Neural progenitor cell (in vitro differentiated cells): ENCODE results near the gene SARM1. TPM values are rescaled to one million over a fixed set of nuclear protein-coding genes. Genes with fewer than 3 reads are reported as not detected.

Experiments used
- DNase-seq: peaks from one replicate; pipeline ENCODE4 v3.0.0-alpha.2; 2016; ENCODE audit warnings: low spot score
- H2AFZ ChIP-seq: fragments of 200-600 bp; sonication (generic); replicated peaks from 2 replicates; pipeline ENCODE4 v1.6.1; 2016; ENCODE audit warnings: antibody characterized with exemption
- H3F3A ChIP-seq: fragments of 200-600 bp; sonication (generic); 2 replicates; pipeline ENCODE4 v1.6.1; 2016; ENCODE audit warnings: antibody characterized with exemption, low read depth
- H3K27ac ChIP-seq: fragments of 200-600 bp; sonication (generic); 2 replicates; pipeline ENCODE4 v1.5.1; 2016; ENCODE audit warnings: mild to moderate bottlenecking
- H3K27me3 ChIP-seq: fragments of 200-600 bp; sonication (generic); 2 replicates; pipeline ENCODE4 v1.6.1; 2016; ENCODE audit warnings: mild to moderate bottlenecking, moderate library complexity
- H3K36me3 ChIP-seq: fragments of 200-600 bp; sonication (generic); 2 replicates; pipeline ENCODE4 v1.5.1; 2016
- H3K4me1 ChIP-seq: fragments of 200-600 bp; sonication (generic); 2 replicates; pipeline ENCODE4 v1.6.1; 2016; ENCODE audit warnings: mixed run types
- H3K4me2 ChIP-seq: fragments of 200-600 bp; sonication (generic); 2 replicates; pipeline ENCODE4 v1.6.1; 2016
- H3K4me3 ChIP-seq: fragments of 200-600 bp; sonication (generic); 2 replicates; pipeline ENCODE4 v1.5.1; 2016
- H3K79me2 ChIP-seq: fragments of 200-600 bp; sonication (generic); 2 replicates; pipeline ENCODE4 v1.6.1; 2016; ENCODE audit warnings: low read depth
- H3K9ac ChIP-seq: fragments of 200-600 bp; sonication (generic); 2 replicates; pipeline ENCODE4 v1.6.1; 2016
- H3K9me3 ChIP-seq: fragments of 200-600 bp; sonication (generic); 2 replicates; pipeline ENCODE4 v1.5.1; 2016; ENCODE audit warnings: low read depth
- H4K20me1 ChIP-seq: fragments of 200-600 bp; sonication (generic); 2 replicates; pipeline ENCODE4 v1.6.1; 2016; ENCODE audit warnings: low read depth
- H3K27ac Mint-ChIP-seq: 3 replicates; pipeline ENCODE4 v1.8.0; 2021; ENCODE audit warnings: mixed read lengths
- H3K27me3 Mint-ChIP-seq: 2 replicates; pipeline ENCODE4 v1.8.0; 2022; ENCODE audit warnings: low read depth, mild to moderate bottlenecking, inconsistent platforms, moderate library complexity, mixed read lengths; ENCODE audit not compliant: insufficient read depth
- H3K36me3 Mint-ChIP-seq: 3 replicates; pipeline ENCODE4 v1.8.0; 2021; ENCODE audit warnings: mixed read lengths
- H3K4me1 Mint-ChIP-seq: 3 replicates; pipeline ENCODE4 v1.8.0; 2021; ENCODE audit warnings: mixed read lengths
- H3K4me3 Mint-ChIP-seq: 3 replicates; pipeline ENCODE4 v1.8.0; 2021; ENCODE audit warnings: mild to moderate bottlenecking, moderate library complexity, mixed read lengths
- H3K9me3 Mint-ChIP-seq: 3 replicates; pipeline ENCODE4 v1.8.0; 2020; ENCODE audit warnings: mixed read lengths
- CTCF ChIP-seq: fragments of 200-600 bp; sonication (generic); IDR thresholded peaks from 2 replicates; pipeline ENCODE4 v1.5.1; 2017; ENCODE audit warnings: antibody characterized with exemption, mild to moderate bottlenecking
- EZH2 ChIP-seq: fragments of 200-600 bp; sonication (generic); IDR thresholded peaks from 2 replicates; pipeline ENCODE4 v1.6.1; 2017; ENCODE audit warnings: antibody characterized with exemption, mild to moderate bottlenecking, moderate library complexity
- EZH2phosphoT487 ChIP-seq: fragments of 200-600 bp; sonication (generic); IDR thresholded peaks from 2 replicates; pipeline ENCODE4 v1.6.1; 2017; ENCODE audit warnings: antibody characterized with exemption
- total RNA-seq: library from RNA; depleted of rRNA; stranded (reverse); fragments of >200 nt; gene quantifications from 2 replicates; pipeline ENCODE4 v1.2.3, GENCODE V29; 2015; ENCODE audit warnings: low replicate concordance

SARM1 gene
- total RNA-seq, 1 donor from 2014 or later = 3.1 TPM

DNA sequence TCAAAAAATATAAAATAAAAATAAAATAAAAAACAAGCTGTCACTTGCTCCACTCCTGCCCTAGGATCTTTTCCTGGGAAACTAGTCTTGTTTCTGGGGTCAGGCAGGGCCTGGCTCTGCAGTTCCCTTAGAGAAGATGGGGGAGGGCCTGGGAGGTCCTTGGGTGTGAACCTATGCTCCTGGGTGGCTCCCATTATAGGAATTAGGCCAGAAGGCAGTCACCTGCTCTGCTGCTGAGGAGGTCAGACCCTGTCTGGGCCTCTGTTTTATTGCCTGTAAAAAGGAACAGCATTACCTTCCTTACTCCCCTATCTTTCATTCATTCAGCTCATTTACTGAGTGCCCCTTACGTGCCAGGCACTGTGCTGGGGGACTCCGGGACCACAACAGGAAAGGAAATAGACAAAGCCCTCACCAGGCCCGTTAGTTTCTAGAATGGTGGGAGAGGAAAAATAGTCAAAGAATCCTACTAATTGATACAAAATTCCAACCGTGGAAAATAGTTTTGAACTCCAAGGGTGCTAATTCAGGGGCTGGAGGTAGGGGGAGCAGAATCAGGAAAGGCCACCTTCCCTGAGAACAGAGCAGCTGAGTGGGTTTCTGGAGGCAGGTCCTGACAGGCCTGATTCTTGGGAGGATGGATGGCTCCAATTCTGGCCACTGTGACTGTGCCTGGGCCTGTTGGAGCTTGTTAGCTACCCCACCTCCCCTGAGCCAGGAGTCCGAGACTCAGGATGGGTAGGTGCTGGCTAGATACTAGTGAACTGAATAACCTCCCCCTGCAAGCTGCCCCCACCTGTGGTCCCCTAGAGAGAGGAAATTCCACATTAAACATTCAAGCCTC is 35.9 kb downstream of the SARM1 start:
- TF ChIP-seq EZH2 (no peak), EZH2phosphoT487 (no peak), CTCF (peak; percentile 16)
- H3K36me3 ChIP-seq = no peaks in the 10 kb centered on the region
- Mint-ChIP-seq H3K27me3 (peaks cover 15% of the 10 kb centered on the region), H3K4me1 (peaks cover 20% of the 10 kb centered on the region), H3K36me3 (no peaks in the 10 kb centered on the region), H3K27ac (no peak overlapping the region), H3K4me3 (peak overlapping the region; percentile 65), H3K9me3 (no peaks in the 10 kb centered on the region)
- no peaks in the 10 kb centered on the region for H3K9me3 ChIP-seq
- peak; percentile 27 for DNase-seq
- H2AFZ ChIP-seq = peak overlapping the region; percentile 77
- H4K20me1 ChIP-seq = no peaks in the 10 kb centered on the region
- no peak overlapping the region for H3K9ac ChIP-seq
- H3F3A ChIP-seq = peaks cover 27% of the 10 kb centered on the region
- no peak overlapping the region for H3K4me3 ChIP-seq
- H3K27me3 ChIP-seq = peaks cover 51% of the 10 kb centered on the region
- peak overlapping the region; percentile 24 for H3K4me2 ChIP-seq
- no peaks in the 10 kb centered on the region for H3K79me2 ChIP-seq
- H3K4me1 ChIP-seq = peaks cover 21% of the 10 kb centered on the region
- H3K27ac ChIP-seq = no peak overlapping the region

GRCh38 chr17:28407974-28408306 is 36.4 kb downstream of the SARM1 start:
- peaks cover 45% of the 10 kb centered on the region for H3K27me3 ChIP-seq
- H3F3A ChIP-seq = peaks cover 27% of the 10 kb centered on the region
- no peaks in the 10 kb centered on the region for H3K79me2 ChIP-seq
- H3K4me3 ChIP-seq = no peak overlapping the region
- Mint-ChIP-seq H3K27me3 (peaks cover 17% of the 10 kb centered on the region), H3K4me3 (no peak overlapping the region), H3K27ac (no peak overlapping the region), H3K4me1 (peaks cover 20% of the 10 kb centered on the region), H3K36me3 (no peaks in the 10 kb centered on the region), H3K9me3 (no peaks in the 10 kb centered on the region)
- peak overlapping the region; percentile 24 for H3K4me2 ChIP-seq
- H3K36me3 ChIP-seq = no peaks in the 10 kb centered on the region
- H4K20me1 ChIP-seq = no peaks in the 10 kb centered on the region
- no peak overlapping the region for H3K9ac ChIP-seq
- H2AFZ ChIP-seq = peak overlapping the region; percentile 77
- no peak overlapping the region for H3K27ac ChIP-seq
- DNase-seq = peak; percentile 30
- peaks cover 21% of the 10 kb centered on the region for H3K4me1 ChIP-seq
- TF ChIP-seq EZH2phosphoT487 = no peak
- TF ChIP-seq CTCF = no peak
- TF ChIP-seq EZH2 = no peak
- no peaks in the 10 kb centered on the region for H3K9me3 ChIP-seq

DNA sequence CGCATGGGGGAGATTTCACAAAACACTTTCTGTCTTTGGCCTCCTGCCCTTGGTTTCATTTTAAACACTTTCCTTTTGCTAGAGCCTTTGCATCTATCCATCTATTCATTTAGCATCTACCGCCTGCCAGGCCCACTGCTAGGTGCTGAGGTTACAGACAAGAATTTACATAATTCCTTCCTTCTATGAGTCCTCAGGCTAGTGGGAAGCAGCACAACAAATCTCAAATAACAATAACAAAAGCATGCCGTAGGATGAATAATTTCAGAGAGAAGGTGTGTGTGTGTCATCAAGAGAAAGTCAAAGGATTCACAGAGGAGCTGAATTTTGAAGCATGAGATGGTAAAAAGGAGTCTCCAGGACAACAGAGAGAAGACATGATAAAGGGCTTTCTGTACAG is 40.6 kb downstream of the SARM1 start:
- H3K4me1 ChIP-seq = peaks cover 15% of the 10 kb centered on the region
- H3K4me2 ChIP-seq = no peak overlapping the region
- Mint-ChIP-seq H3K4me1 (peaks cover 16% of the 10 kb centered on the region), H3K36me3 (no peaks in the 10 kb centered on the region), H3K27ac (no peak overlapping the region), H3K9me3 (no peaks in the 10 kb centered on the region), H3K27me3 (peaks cover 25% of the 10 kb centered on the region), H3K4me3 (no peak overlapping the region)
- no peak overlapping the region for H3K4me3 ChIP-seq
- peaks cover 19% of the 10 kb centered on the region for H3F3A ChIP-seq
- no peak overlapping the region for H3K9ac ChIP-seq
- no peak overlapping the region for H2AFZ ChIP-seq
- H3K27me3 ChIP-seq = peaks cover 42% of the 10 kb centered on the region
- no peak overlapping the region for H3K27ac ChIP-seq
- H3K79me2 ChIP-seq = no peaks in the 10 kb centered on the region
- DNase-seq = no peak
- no peaks in the 10 kb centered on the region for H3K36me3 ChIP-seq
- no peaks in the 10 kb centered on the region for H3K9me3 ChIP-seq
- no peak for TF ChIP-seq EZH2
- TF ChIP-seq CTCF = no peak
- TF ChIP-seq EZH2phosphoT487 = no peak
- no peaks in the 10 kb centered on the region for H4K20me1 ChIP-seq
